ENCODE data around the gene OR6M1. TPM values are rescaled to one million over a fixed set of nuclear protein-coding genes. Genes with fewer than 3 reads are reported as not detected.

OR6M1 gene
- total RNA-seq, 2 donors from 2014 or later: not detected

DNA sequence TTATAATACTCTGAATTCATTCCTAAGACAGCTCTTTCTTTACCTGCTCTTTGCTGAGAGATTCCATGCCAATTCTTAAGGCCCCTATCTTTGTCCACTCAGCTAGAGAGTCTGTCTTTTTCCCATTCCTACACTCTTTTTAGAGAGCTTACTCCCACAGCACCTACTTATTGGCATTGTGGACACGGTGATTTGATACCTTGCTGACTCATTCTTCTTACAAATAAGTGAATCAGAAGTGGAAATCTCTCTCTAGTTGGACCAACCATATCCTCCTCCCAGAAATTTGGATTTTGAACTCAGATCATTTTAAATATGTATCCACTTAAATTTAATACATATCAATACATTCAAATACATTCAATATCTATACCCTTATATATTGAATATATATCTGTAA lies 32.5 kb upstream of the OR6M1 start:
- TF ChIP-seq, protein P1, sequence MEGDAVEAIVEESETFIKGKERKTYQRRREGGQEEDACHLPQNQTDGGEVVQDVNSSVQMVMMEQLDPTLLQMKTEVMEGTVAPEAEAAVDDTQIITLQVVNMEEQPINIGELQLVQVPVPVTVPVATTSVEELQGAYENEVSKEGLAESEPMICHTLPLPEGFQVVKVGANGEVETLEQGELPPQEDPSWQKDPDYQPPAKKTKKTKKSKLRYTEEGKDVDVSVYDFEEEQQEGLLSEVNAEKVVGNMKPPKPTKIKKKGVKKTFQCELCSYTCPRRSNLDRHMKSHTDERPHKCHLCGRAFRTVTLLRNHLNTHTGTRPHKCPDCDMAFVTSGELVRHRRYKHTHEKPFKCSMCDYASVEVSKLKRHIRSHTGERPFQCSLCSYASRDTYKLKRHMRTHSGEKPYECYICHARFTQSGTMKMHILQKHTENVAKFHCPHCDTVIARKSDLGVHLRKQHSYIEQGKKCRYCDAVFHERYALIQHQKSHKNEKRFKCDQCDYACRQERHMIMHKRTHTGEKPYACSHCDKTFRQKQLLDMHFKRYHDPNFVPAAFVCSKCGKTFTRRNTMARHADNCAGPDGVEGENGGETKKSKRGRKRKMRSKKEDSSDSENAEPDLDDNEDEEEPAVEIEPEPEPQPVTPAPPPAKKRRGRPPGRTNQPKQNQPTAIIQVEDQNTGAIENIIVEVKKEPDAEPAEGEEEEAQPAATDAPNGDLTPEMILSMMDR (IDR thresholded peaks at IDR 0.05): no peak
- H3K4me3 ChIP-seq: no peak overlapping the region
- no peaks in the 10 kb centered on the region for H3K4me1 ChIP-seq

DNA sequence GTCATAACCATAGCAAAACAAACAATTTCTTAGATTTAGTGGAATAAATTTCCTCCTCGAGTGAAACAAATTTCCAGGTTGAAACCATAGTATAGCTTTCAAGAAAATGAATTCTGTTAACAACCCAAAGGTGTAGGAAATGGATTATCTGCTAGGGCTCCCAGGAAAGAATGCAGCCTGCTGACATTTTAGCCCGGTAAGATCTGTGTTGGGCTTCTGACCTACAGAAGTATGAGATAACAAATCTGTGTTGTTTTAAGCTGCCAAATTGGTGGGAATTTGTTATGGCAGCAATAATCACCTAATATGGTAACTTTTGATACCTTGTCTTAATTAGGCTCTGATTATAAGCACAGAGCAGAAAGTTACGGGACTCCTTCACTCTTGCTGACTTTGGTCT lies 32.0 kb upstream of the OR6M1 start:
- Histone ChIP-seq H3K36me3 (no peaks in the 10 kb centered on the region), H3K27ac (no peak overlapping the region), H3K9me3 (no peaks in the 10 kb centered on the region), H3K27me3 (no peaks in the 10 kb centered on the region), H3K4me1 (no peaks in the 10 kb centered on the region), H3K4me3 (no peak overlapping the region)
- DNase-seq (ENCODE audit: low spot score): no peak
- TF ChIP-seq, protein P1 (IDR thresholded peaks at IDR 0.05): no peak

More for the DNA sequence above, 32.5 kb upstream of the OR6M1 start:
- Histone ChIP-seq H3K27me3 (no peaks in the 10 kb centered on the region), H3K36me3 (no peaks in the 10 kb centered on the region), H3K27ac (no peak overlapping the region), H3K9me3 (no peaks in the 10 kb centered on the region)
- DNase-seq (ENCODE audit: low spot score): no peak

DNA sequence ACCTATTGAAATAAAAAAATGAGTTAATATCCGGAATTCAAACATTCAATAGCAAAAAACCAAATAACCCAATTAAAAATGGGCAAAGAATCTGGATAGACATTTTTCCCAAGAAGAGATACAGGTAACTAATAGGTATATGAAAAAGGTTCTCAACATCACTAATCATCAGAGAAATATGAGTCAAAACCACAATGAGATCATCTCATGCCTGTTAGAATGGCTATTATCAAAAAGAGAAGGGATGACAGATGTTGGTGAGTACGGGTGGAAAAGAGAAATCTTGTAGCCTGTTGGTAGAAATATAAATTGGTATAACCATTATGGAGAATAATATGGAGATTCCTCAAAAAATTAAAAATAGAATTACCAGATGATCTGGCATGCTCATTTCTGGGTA lies 26.9 kb upstream of the OR6M1 start:
- no peak overlapping the region for H3K27ac ChIP-seq
- TF ChIP-seq, protein P1 (IDR thresholded peaks at IDR 0.05): no peak
- no peak overlapping the region for H3K4me3 ChIP-seq
- no peaks in the 10 kb centered on the region for H3K9me3 ChIP-seq
- no peaks in the 10 kb centered on the region for H3K27me3 ChIP-seq
- no peaks in the 10 kb centered on the region for H3K36me3 ChIP-seq
- DNase-seq (ENCODE audit: low spot score): no peak
- H3K4me1 ChIP-seq: no peaks in the 10 kb centered on the region

DNA sequence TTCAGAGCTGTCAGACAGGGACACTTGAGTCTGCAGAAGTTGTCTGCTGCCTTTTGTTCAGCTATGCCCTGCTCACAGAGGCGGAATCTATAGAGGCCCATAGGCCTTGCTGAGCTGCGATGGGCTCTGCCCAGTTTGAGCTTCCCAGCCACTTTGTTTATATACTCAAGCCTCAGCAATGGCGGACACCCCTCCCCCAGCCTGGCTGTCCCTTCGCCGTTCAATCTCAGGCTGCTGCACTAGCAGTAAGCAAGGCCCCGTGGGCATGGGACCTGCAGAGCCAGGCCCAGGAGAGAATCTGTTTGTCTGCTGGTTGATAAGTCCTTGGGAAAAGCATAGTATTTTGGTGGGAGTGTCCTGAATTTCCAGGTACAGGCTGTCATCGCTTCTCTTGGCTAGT lies 23.6 kb upstream of the OR6M1 start:
- no peaks in the 10 kb centered on the region for H3K27me3 ChIP-seq
- DNase-seq (ENCODE audit: low spot score): no peak
- TF ChIP-seq, protein P1 (IDR thresholded peaks at IDR 0.05): no peak
- no peaks in the 10 kb centered on the region for H3K36me3 ChIP-seq
- H3K4me3 ChIP-seq: no peak overlapping the region
- no peaks in the 10 kb centered on the region for H3K4me1 ChIP-seq
- no peak overlapping the region for H3K27ac ChIP-seq
- no peaks in the 10 kb centered on the region for H3K9me3 ChIP-seq

DNA sequence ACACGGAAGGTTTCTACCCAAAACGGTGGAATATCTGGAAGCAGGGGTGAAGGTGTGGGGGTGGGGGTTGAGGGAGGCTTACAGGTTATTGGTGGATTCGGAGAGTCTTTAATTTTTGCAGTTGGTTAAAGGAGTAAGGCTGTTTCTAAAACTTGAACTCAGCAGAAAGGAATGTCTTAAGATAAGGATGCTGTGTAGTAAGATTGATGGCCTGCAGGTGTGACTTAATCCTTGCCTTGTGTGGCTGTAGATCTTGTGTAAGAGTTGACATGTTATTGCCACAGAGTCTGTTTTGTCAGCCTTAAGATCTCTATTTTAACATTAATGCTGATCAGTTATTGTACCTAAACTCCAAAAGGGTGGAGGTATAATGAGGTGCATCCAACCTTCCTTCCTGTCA lies 16.4 kb upstream of the OR6M1 start:
- H3K4me3 ChIP-seq: no peak overlapping the region
- H3K4me1 ChIP-seq: no peaks in the 10 kb centered on the region
- no peak for DNase-seq (ENCODE audit: low spot score)
- no peak overlapping the region for H3K27ac ChIP-seq
- H3K9me3 ChIP-seq: no peaks in the 10 kb centered on the region
- H3K36me3 ChIP-seq: no peaks in the 10 kb centered on the region
- no peaks in the 10 kb centered on the region for H3K27me3 ChIP-seq
- TF ChIP-seq, protein P1 (IDR thresholded peaks at IDR 0.05): no peak

DNA sequence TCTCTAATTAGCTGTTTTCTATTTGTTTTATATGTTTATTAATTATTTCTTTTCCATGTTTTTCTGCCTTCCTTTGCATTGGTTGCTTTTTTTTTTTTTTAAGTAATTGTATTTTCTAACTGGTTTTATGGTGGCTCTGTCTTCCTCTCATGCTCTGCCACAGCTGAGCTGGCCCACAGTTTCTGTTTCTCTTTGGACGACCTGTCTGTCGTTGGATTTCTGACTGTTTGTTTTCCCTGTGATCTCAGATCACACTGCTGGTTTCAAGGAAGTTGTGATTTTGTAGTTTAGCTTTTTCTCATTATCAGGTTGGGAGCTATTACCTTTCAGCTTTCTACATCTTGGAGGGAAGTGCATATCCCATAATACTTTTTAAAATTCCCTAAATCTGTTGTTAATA lies 15.9 kb upstream of the OR6M1 start:
- no peaks in the 10 kb centered on the region for H3K36me3 ChIP-seq
- H3K27me3 ChIP-seq: no peaks in the 10 kb centered on the region
- H3K27ac ChIP-seq: no peak overlapping the region
- TF ChIP-seq, protein P1 (IDR thresholded peaks at IDR 0.05): no peak
- H3K4me1 ChIP-seq: no peaks in the 10 kb centered on the region
- H3K9me3 ChIP-seq: no peaks in the 10 kb centered on the region
- no peak overlapping the region for H3K4me3 ChIP-seq
- no peak for DNase-seq (ENCODE audit: low spot score)

All from right atrium auricular region (tissue), 2 donors.